Gastroesophageal sphincter (tissue), 4 donors: ENCODE measurements around the gene DYSF. TPM values are rescaled to one million over a fixed set of nuclear protein-coding genes. Genes with fewer than 3 reads are reported as not detected.

Experiments
- ATAC-seq: fragments of 150-250 bp; one replicate; pipeline ENCODE4 v1.9.1; 2016; ENCODE audit warnings: mild to moderate bottlenecking, moderate library complexity
- H3K27ac ChIP-seq, 4 donors: fragments of 200-600 bp; sonication (generic) in 3 of 4; 1 replicate in 3 of 4; 2 replicates in 1 of 4; pipeline ENCODE4 v1.5.1; 2016 to 2019
- H3K27me3 ChIP-seq: fragments of 200-600 bp; sonication (generic); one replicate; pipeline ENCODE4 v1.5.1; 2019
- H3K36me3 ChIP-seq, 2 donors: fragments of 200-600 bp; sonication (generic); one replicate each; pipeline ENCODE4 v1.5.1; 2019; ENCODE audit warnings: control low read depth in 1 of 2
- H3K4me1 ChIP-seq, 3 donors: fragments of 200-600 bp; sonication (generic); 1 replicate in 2 of 3; 2 replicates in 1 of 3; pipeline ENCODE4 v1.5.1; 2016 to 2019; ENCODE audit warnings: control low read depth in 2 of 3
- H3K4me3 ChIP-seq, 2 donors: fragments of 200-600 bp; sonication (generic); one replicate each; pipeline ENCODE4 v1.5.1; 2019; ENCODE audit warnings: mild to moderate bottlenecking in 1 of 2, moderate library complexity in 1 of 2
- H3K9me3 ChIP-seq, 3 donors: fragments of 200-600 bp; sonication (generic); one replicate each; pipeline ENCODE4 v1.5.1; 2017 to 2019; ENCODE audit warnings: control low read depth in 2 of 3
- EP300 ChIP-seq: sonication (generic); formaldehyde crosslinking; IDR thresholded peaks from one replicate; pipeline ENCODE4 v1.6.1; 2017; ENCODE audit warnings: antibody characterized with exemption, mild to moderate bottlenecking
- POLR2A ChIP-seq, 2 donors: fragments of 450-650 bp; IDR thresholded peaks; one replicate each; pipeline ENCODE4 v1.6.1; 2017; ENCODE audit warnings: antibody characterized with exemption in 2 of 2, mild to moderate bottlenecking in 2 of 2, moderate library complexity in 1 of 2
- POLR2AphosphoS5 ChIP-seq: sonication (generic); formaldehyde crosslinking; IDR thresholded peaks from one replicate; pipeline ENCODE4 v1.6.1; 2017; ENCODE audit warnings: antibody characterized with exemption
- WGBS, 2 donors: methylation state at CpG; one replicate each; pipeline ENCODE4 v1.1.5; 2018; ENCODE audit warnings: low coverage in 1 of 2; 5-methylcytosine and 5-hydroxymethylcytosine counted together
- total RNA-seq, 4 donors: library from RNA; depleted of rRNA; stranded (reverse); fragments of >200 nt; gene quantifications; one replicate each; pipeline ENCODE4 v1.1.0, GENCODE V29; 2016
- TF ChIP-seq, protein P1 (sequence below), 4 experiments: fragments of 200-600 bp in 2 of 4; fragments of 450-650 bp in 2 of 4; sonication (generic) in 1 of 4; IDR thresholded peaks; one replicate each; pipeline ENCODE4 v1.5.1; 2017 to 2019; ENCODE audit warnings: antibody characterized with exemption in 4 of 4, mild to moderate bottlenecking in 2 of 4, moderate library complexity in 2 of 4

The DYSF gene
- total RNA-seq, 4 donors from 2014 or later = 11.0 to 50.1 (median 17.4) TPM

DNA sequence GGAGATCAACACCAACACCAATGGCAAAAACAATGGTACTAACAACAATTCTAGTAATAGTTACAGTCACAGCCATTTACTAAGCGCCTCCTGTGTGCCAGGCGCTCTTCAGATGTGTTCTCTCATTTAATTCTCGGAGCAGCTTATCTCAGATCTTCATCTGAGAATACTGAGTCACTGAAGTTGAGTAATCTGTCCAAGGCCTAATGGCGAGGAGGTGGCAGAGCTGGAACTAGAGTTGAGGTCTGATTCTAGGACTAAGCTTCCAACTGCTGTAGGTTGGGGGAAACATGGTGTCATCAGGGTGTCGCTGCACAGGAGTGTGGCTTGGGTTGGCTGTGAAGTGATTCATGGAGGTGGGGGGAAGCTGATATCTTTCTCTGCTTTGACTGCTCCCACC, 156.1 kb downstream of the DYSF start:
- no peak for ATAC-seq
- peaks cover 0 to 18% (median 0%) of the 10 kb centered on the region in 3 donors for H3K4me1 ChIP-seq
- TF ChIP-seq POLR2A (IDR thresholded peaks at IDR 0.05) (no peak), POLR2AphosphoS5 (no peak), EP300 (no peak)
- TF ChIP-seq, protein P1, sequence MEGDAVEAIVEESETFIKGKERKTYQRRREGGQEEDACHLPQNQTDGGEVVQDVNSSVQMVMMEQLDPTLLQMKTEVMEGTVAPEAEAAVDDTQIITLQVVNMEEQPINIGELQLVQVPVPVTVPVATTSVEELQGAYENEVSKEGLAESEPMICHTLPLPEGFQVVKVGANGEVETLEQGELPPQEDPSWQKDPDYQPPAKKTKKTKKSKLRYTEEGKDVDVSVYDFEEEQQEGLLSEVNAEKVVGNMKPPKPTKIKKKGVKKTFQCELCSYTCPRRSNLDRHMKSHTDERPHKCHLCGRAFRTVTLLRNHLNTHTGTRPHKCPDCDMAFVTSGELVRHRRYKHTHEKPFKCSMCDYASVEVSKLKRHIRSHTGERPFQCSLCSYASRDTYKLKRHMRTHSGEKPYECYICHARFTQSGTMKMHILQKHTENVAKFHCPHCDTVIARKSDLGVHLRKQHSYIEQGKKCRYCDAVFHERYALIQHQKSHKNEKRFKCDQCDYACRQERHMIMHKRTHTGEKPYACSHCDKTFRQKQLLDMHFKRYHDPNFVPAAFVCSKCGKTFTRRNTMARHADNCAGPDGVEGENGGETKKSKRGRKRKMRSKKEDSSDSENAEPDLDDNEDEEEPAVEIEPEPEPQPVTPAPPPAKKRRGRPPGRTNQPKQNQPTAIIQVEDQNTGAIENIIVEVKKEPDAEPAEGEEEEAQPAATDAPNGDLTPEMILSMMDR (IDR thresholded peaks at IDR 0.05) = no peak
- no peak overlapping the region for H3K4me3 ChIP-seq
- no peak overlapping the region for H3K27ac ChIP-seq
- no peaks in the 10 kb centered on the region for H3K27me3 ChIP-seq
- H3K36me3 ChIP-seq = peaks cover 0 to 40% of the 10 kb centered on the region in 2 donors
- 91% methylated on average over 5 of the region's 5 CpGs; no CpG with 5 or more reads in 1 of the 2 donors for WGBS, 2 donors
- no peaks in the 10 kb centered on the region for H3K9me3 ChIP-seq

DNA sequence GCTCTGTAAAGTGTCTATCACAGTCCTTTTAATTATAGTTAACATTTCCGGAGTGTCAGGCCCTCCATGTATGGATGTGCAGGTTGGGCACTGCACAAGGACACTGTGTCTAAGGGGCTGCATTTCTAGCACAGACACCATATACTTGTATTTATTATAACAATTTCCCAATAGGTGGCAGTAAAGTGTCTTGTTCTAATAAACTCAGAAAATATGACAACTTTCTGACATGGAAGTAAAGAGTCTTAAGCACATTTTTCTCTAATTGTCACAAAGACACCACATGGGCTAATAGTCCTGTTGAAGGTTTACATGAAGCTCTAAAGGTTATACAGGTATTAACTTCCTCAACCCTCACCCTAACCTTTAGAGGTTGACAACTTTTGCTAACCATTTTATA, 156.6 kb downstream of the DYSF start:
- TF ChIP-seq EP300 (no peak), POLR2A (IDR thresholded peaks at IDR 0.05) (no peak)
- TF ChIP-seq, protein P1 (IDR thresholded peaks at IDR 0.05) = peak in 2 of 4 experiments; percentile 31 to 44
- H3K4me3 ChIP-seq = no peak overlapping the region
- no peak overlapping the region for H3K27ac ChIP-seq
- peaks cover 0 to 18% (median 0%) of the 10 kb centered on the region in 3 donors for H3K4me1 ChIP-seq
- H3K9me3 ChIP-seq = no peaks in the 10 kb centered on the region
- H3K36me3 ChIP-seq = peaks cover 0 to 40% of the 10 kb centered on the region in 2 donors
- H3K27me3 ChIP-seq = no peaks in the 10 kb centered on the region
- 80 to 92% methylated on average over 1 of the region's 1 CpG for WGBS, 2 donors
- no peak for ATAC-seq

DNA sequence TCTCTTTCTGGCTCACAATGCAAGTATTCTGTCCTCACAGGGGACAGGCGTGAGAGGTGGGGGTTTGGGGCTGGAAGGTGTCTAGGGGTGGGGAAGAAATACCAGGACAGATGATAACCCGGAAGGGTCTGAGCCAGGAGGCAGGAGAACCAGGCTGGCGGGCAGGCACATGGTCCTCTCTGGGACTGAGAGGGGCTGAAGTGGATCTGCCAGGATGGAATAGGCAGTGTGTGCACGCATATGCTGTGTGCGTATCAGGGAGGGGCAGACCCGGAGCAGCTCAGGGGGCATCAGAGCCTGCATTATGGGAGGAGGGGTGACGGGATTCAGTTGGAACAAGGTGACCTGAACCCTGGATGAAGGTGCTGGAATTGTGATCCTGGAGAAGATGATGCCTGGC, 157.3 kb downstream of the DYSF start:
- WGBS, 2 donors = 83 to 92% methylated on average over 2 to 4 of the region's 7 CpGs
- Histone ChIP-seq H3K36me3 (peaks cover 0 to 35% of the 10 kb centered on the region in 2 donors), H3K9me3 (no peaks in the 10 kb centered on the region), H3K4me3 (no peak overlapping the region), H3K4me1 (peaks cover 0 to 19% (median 3%) of the 10 kb centered on the region in 3 donors), H3K27me3 (no peaks in the 10 kb centered on the region), H3K27ac (no peak overlapping the region)
- TF ChIP-seq POLR2A (IDR thresholded peaks at IDR 0.05) (no peak), EP300 (no peak), POLR2AphosphoS5 (no peak)
- TF ChIP-seq, protein P1 (IDR thresholded peaks at IDR 0.05) = no peak
- ATAC-seq = no peak

DNA sequence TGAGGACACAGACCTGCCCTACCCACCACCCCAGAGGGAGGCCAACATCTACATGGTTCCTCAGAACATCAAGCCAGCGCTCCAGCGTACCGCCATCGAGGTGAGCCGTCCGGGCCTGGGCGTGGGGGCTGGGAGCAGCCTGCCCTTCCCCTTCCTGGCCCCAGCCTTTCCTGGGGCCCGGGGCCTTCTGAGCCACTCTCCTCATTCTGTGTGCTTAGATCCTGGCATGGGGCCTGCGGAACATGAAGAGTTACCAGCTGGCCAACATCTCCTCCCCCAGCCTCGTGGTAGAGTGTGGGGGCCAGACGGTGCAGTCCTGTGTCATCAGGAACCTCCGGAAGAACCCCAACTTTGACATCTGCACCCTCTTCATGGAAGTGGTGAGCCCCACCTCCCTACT, 157.9 kb downstream of the DYSF start:
- no peaks in the 10 kb centered on the region for H3K9me3 ChIP-seq
- TF ChIP-seq, protein P1 (IDR thresholded peaks at IDR 0.05) = no peak
- no peak for TF ChIP-seq POLR2A (IDR thresholded peaks at IDR 0.05)
- no peak for TF ChIP-seq EP300
- no peak for TF ChIP-seq POLR2AphosphoS5
- ATAC-seq = no peak
- no peaks in the 10 kb centered on the region for H3K27me3 ChIP-seq
- H3K27ac ChIP-seq = no peak overlapping the region
- no peak overlapping the region for H3K4me3 ChIP-seq
- H3K4me1 ChIP-seq = peaks cover 0 to 25% (median 3%) of the 10 kb centered on the region in 3 donors
- peaks cover 0 to 32% of the 10 kb centered on the region in 2 donors for H3K36me3 ChIP-seq
- 73 to 88% methylated on average over 3 to 6 of the region's 12 CpGs for WGBS, 2 donors

DNA sequence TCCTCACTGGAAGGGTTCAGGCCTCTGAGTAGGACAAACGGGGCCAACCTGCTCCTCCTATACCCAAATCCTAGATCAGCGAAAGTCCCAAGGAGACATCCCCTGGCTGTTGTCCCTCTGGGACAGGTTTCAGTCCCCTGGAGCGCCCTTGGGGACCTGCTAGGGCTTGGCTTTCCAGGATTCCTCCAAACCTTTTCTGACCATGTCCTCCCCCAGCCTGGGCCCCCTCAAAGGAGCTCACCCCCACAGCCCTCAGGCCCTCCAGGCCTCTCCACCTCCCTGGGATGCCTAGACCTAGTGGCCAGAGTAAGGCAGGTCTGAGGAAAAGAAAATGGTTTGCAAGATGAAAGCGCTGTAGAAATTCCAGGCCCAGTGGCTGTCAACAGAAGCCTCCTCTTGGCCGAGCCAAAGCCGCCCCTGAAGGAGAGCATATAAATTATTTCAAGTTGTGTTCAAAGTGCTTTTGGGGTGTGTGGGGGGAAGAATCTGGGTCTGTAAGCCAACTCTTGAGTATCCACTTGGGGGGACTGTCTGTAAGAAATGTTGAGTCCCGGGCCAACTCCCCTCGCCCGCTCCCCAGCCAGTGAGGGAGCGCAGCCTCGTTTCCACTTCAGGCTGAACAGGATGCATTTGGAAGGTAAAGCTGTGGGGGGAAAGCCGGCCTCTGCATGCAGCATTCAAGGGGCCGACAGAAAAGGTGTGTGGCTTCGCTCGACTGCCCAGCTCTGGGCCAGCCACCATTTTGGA, 158.6 kb downstream of the DYSF start:
- ATAC-seq = no peak
- Histone ChIP-seq H3K36me3 (peaks cover 0 to 32% of the 10 kb centered on the region in 2 donors), H3K27me3 (no peaks in the 10 kb centered on the region), H3K9me3 (no peaks in the 10 kb centered on the region), H3K4me3 (no peak overlapping the region), H3K27ac (no peak overlapping the region), H3K4me1 (peaks cover 0 to 27% (median 3%) of the 10 kb centered on the region in 3 donors)
- WGBS, 2 donors = 89% methylated on average over 10 of the region's 15 CpGs; no CpG with 5 or more reads in 1 of the 2 donors
- TF ChIP-seq POLR2AphosphoS5 = no peak
- no peak for TF ChIP-seq POLR2A (IDR thresholded peaks at IDR 0.05)
- TF ChIP-seq, protein P1 (IDR thresholded peaks at IDR 0.05) = no peak
- TF ChIP-seq EP300 = no peak
